Breast epithelium (tissue), 4 donors: Measurements from ENCODE around the gene ADGRA1. TPM values are rescaled to one million over a fixed set of nuclear protein-coding genes. Genes with fewer than 3 reads are reported as not detected.

ENCODE experiments used
- DNase-seq, 2 donors: peaks; one replicate each; pipeline ENCODE4 v3.0.0-alpha.2; 2019; ENCODE audit warnings: low spot score in 2 of 2
- H3K27ac ChIP-seq, 2 donors: fragments of 200-600 bp; sonication (generic) in 1 of 2; one replicate each; pipeline ENCODE4 v1.5.1; 2016 to 2019; ENCODE audit warnings: mild to moderate bottlenecking in 1 of 2
- H3K27me3 ChIP-seq, 2 donors: fragments of 200-600 bp; sonication (generic) in 1 of 2; one replicate each; pipeline versions ENCODE4 v1.5.1 to v1.6.0; 2017 to 2019; ENCODE audit warnings: control low read depth in 1 of 2, mild to moderate bottlenecking in 1 of 2
- H3K36me3 ChIP-seq: fragments of 200-600 bp; one replicate; pipeline ENCODE4 v1.5.1; 2019
- H3K4me1 ChIP-seq, 2 donors: fragments of 200-600 bp; sonication (generic); one replicate each; pipeline ENCODE4 v1.5.1; 2016 to 2019; ENCODE audit warnings: control low read depth in 1 of 2
- H3K4me3 ChIP-seq, 3 donors: fragments of 200-600 bp; sonication (generic); 1 replicate in 2 of 3; 2 replicates in 1 of 3; pipeline ENCODE4 v1.5.1; 2016 to 2019; ENCODE audit warnings: mild to moderate bottlenecking in 3 of 3, moderate library complexity in 2 of 3
- H3K9me3 ChIP-seq, 2 donors: fragments of 200-600 bp; sonication (generic) in 1 of 2; one replicate each; pipeline ENCODE4 v1.5.1; 2016 to 2019; ENCODE audit warnings: control low read depth in 1 of 2
- CTCF ChIP-seq, 3 donors: fragments of 450-650 bp; IDR thresholded peaks; one replicate each; pipeline ENCODE4 v1.5.1; 2016 to 2017; ENCODE audit warnings: antibody characterized with exemption in 3 of 3, mild to moderate bottlenecking in 3 of 3, moderate library complexity in 3 of 3
- POLR2A ChIP-seq: fragments of 450-650 bp; IDR thresholded peaks from one replicate; pipeline ENCODE4 v1.6.1; 2016; ENCODE audit warnings: antibody characterized with exemption, mild to moderate bottlenecking, moderate library complexity
- POLR2AphosphoS5 ChIP-seq, 3 donors: sonication (generic); formaldehyde crosslinking; IDR thresholded peaks; one replicate each; pipeline ENCODE4 v1.6.1; 2017; ENCODE audit warnings: antibody characterized with exemption in 3 of 3
- intact Hi-C: fragments of 100-400 bp; cut with DNase I; formaldehyde crosslinking; loops from one replicate; pipeline ENCODE4 v1.15.1; 2023; ENCODE audit warnings: low total_unique reads
- total RNA-seq, 3 donors: library from RNA; depleted of rRNA; stranded (reverse); fragments of >200 nt; gene quantifications; one replicate each; pipeline ENCODE4 v1.1.0, GENCODE V29; 2016

Gene ADGRA1
- total RNA-seq, 3 donors from 2014 or later: 0.33 TPM; not detected in 2

- Histone ChIP-seq H3K4me3 (no peak overlapping the region), H3K27ac (no peak overlapping the region), H3K4me1 (no peaks in the 10 kb centered on the region), H3K9me3 (no peaks in the 10 kb centered on the region), H3K36me3 (no peaks in the 10 kb centered on the region), H3K27me3 (peaks cover 3 to 82% of the 10 kb centered on the region in 2 donors)
- DNase-seq: no peak
- TF ChIP-seq POLR2AphosphoS5 (IDR thresholded peaks at IDR 0.05) (no peak), CTCF (IDR thresholded peaks at IDR 0.05) (no peak), POLR2A (no peak)
- intact Hi-C loops: no loop called here
Measured at GRCh38 chr10:133041101-133041500, 46.6 kb upstream of the ADGRA1 start.

GRCh38 chr10:133042061-133042460 lies 45.7 kb upstream of the ADGRA1 start:
- H3K9me3 ChIP-seq: no peaks in the 10 kb centered on the region
- intact Hi-C loops: no loop called here
- peaks cover 3 to 83% of the 10 kb centered on the region in 2 donors for H3K27me3 ChIP-seq
- no peak for DNase-seq
- no peaks in the 10 kb centered on the region for H3K4me1 ChIP-seq
- no peak overlapping the region for H3K4me3 ChIP-seq
- no peaks in the 10 kb centered on the region for H3K36me3 ChIP-seq
- TF ChIP-seq POLR2A: no peak
- TF ChIP-seq CTCF (IDR thresholded peaks at IDR 0.05): no peak
- no peak for TF ChIP-seq POLR2AphosphoS5 (IDR thresholded peaks at IDR 0.05)
- no peak overlapping the region for H3K27ac ChIP-seq

GRCh38 chr10:133042816-133043215 lies 44.9 kb upstream of the ADGRA1 start:
- Histone ChIP-seq H3K4me1 (no peaks in the 10 kb centered on the region), H3K27me3 (peaks cover 3 to 91% of the 10 kb centered on the region in 2 donors), H3K36me3 (no peaks in the 10 kb centered on the region), H3K4me3 (no peak overlapping the region), H3K9me3 (no peaks in the 10 kb centered on the region), H3K27ac (no peak overlapping the region)
- intact Hi-C loops: no loop called here
- no peak for DNase-seq
- TF ChIP-seq POLR2AphosphoS5 (IDR thresholded peaks at IDR 0.05): no peak
- TF ChIP-seq POLR2A: no peak
- TF ChIP-seq CTCF (IDR thresholded peaks at IDR 0.05): no peak

- H3K27me3 ChIP-seq: peaks cover 3 to 92% of the 10 kb centered on the region in 2 donors
- no peak overlapping the region for H3K4me3 ChIP-seq
- H3K9me3 ChIP-seq: no peaks in the 10 kb centered on the region
- TF ChIP-seq POLR2AphosphoS5 (IDR thresholded peaks at IDR 0.05): no peak
- TF ChIP-seq POLR2A: no peak
- no peak for TF ChIP-seq CTCF (IDR thresholded peaks at IDR 0.05)
- no peaks in the 10 kb centered on the region for H3K36me3 ChIP-seq
- H3K4me1 ChIP-seq: no peaks in the 10 kb centered on the region
- intact Hi-C loops: no loop called here
- DNase-seq: no peak
- no peak overlapping the region for H3K27ac ChIP-seq
Measured at GRCh38 chr10:133043541-133044225, 44.0 kb upstream of the ADGRA1 start.

- Histone ChIP-seq H3K9me3 (no peaks in the 10 kb centered on the region), H3K4me3 (no peak overlapping the region), H3K4me1 (no peaks in the 10 kb centered on the region), H3K27me3 (peaks cover 0 to 92% of the 10 kb centered on the region in 2 donors), H3K27ac (no peak overlapping the region), H3K36me3 (no peaks in the 10 kb centered on the region)
- no peak for DNase-seq
- TF ChIP-seq CTCF (IDR thresholded peaks at IDR 0.05) (no peak), POLR2A (no peak), POLR2AphosphoS5 (IDR thresholded peaks at IDR 0.05) (no peak)
- intact Hi-C loops: no loop called here
Measured at GRCh38 chr10:133044401-133044811, 43.3 kb upstream of the ADGRA1 start.
